ENCODE measurements around the gene TREML1.

TREML1 gene

DNA sequence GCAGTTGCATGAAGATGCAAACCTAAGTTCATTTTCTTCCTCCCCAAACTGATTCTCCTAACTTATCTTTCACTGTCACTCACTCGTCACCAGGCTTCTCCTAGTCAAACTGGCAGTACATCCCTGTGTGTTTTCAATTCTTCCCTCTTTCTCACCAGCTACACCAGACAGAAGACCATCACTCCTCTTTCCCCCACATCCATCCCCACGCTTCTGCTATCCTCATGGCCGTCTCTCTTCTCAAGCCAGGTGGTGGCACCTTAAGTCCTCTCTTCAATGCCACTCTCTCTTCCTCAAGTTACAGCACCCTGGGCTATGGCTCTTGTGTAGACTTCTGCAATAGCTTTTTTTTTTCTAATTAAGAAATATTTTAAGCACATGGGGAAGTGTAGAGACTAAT, 23.1 kb upstream of the TREML1 start:
- DNase-seq, result no peak

DNA sequence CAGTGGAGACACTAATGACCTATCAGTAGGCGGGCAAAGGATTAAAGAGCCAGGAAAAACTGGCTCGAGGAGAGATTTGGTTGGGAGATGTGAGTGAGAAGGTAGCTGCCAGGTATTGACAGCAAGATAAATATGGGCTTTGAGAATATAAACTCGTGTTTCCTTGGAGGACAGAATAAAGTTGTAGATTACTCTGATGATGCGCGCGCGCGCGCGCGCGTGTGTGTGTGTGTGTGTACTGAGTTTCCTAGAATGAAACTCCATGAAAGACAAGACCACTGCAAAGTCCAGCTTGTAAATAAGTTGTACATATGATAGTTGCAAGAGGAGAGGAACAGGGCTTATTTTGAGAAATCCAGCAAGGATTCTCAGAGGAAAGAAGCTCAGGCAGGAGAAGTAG, 22.0 kb upstream of the TREML1 start:
- DNase-seq, result no peak

DNA sequence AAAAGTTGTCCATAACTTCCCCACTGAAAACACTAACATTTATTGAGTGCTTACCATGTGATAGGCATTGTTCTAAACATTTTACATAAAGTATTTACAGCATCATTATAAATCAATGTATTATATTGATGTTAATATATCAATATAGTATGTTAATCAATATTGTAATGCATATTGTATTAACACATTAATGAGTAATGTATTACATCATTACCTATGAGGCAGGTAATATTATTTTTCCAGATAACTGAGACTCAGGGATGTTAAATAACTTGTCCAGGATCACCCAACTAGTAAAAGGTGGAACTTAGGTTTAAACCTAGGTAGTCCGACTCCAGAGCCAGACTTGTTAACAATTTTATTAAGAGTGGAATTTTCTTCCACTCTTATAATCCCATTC, 20.9 kb upstream of the TREML1 start:
- DNase-seq, result no peak

DNA sequence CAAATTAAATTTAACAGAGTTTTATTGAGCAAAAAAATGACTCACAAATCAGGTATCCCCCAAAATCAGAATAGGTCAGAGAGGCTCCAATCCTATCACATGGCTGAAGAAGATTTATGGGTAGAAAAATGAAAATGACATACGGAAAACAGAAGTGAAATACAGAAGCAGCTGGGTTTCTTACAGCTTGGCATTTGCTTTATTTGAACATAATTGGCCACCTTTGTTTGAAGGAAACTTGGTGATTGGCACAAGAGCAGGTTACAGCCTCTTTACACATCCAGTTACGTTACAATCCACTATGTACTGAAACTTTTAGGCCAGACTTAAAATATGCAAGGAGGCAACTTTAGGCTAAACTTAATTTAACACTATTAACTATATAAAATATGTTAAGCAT, 20.5 kb upstream of the TREML1 start:
- no peak for DNase-seq

DNA sequence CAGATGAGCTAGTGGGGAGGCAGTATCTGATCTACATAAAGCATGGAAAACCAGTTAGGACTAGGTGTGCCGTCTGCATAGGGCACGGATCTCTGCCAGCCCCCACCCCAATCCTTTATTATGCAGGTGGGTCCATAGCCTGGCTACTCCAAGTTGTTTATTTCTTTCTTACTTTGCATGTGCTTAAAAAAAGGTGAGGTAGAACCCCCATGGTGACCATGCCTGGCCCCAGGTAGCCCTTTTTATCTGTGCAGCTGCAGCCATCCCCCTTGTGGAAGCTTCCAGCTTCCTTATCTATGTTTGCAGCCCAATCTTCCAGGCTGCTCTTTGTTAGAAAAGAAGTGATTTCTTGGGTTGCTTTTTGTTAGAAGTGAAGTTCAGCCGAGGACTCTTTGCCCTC, 17.8 kb upstream of the TREML1 start:
- DNase-seq, result no peak

DNA sequence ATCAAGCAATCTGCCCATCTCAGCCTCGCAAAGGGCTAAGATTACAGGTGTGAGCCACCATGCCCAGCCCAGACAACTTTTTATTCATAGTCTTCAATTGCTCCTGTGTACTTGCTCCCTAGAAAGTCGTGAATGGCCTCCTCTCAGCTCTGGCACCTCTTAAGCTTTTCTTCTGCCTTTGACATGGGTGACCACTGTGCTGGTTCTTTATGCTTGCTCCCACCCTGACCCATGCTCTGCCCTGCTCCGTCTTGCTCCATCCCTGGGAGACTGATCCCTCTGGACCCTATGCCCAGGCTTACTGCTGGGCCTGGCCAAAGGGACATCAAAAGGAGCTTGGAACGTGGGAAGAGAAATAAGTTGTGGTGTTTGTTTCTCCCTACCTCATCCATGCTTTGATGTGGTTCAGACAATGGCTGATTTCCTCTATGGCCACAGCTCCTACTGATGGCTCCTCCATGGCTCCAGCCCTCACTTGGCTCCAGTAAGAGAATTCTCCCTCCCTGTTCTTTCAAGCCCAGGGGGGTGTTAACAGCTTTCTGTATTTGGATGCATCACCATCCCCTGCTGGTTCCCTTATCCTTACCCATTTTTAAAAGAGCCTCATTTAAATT, 16.5 kb upstream of the TREML1 start:
- DNase-seq, result no peak

GRCh38 chr6:41167173-41167963, 13.2 kb upstream of the TREML1 start:
- DNase-seq, result peak; percentile 1

DNA sequence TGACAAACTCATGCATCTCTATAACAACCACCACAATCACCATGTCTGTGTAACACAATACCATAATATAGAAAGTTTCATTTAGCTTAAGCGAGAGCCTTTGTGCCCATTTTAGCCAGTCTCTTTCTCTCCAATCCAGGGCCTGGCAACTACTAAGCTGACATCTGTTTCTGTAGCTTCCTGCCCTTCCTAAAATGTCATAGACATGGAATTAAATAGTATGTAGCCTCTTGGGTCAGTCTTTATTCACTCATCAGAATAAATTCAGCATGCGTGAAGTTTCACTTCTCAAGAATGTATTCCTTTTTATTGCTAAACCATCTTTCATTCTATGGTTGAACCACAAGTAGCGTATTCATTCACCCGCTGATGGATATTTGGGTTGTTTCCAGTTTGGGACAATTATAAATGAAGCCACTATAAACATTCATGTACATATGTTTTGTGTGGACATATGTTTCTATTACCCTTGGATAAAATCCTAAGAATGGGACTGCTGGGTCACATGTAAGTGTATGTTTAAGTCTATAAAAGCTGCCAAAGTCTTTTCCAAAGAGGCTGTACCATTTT, 10.5 kb upstream of the TREML1 start:
- DNase-seq, result no peak

GRCh38 chr6:41163419-41163717, 9.2 kb upstream of the TREML1 start:
- no peak for DNase-seq

- no peak for DNase-seq
Observed at GRCh38 chr6:41162687-41163418, 8.7 kb upstream of the TREML1 start, which contains the start of gene TREM2. Gene TREM2 (minus strand): TSS chr6:41163116. CDS start chr6:41163082, 34 bp downstream.

- no peak for DNase-seq
Observed at GRCh38 chr6:41161851-41162552, 7.9 kb upstream of the TREML1 start.

- no peak for DNase-seq
Observed at GRCh38 chr6:41161380-41161779, 7.2 kb upstream of the TREML1 start.

DNA sequence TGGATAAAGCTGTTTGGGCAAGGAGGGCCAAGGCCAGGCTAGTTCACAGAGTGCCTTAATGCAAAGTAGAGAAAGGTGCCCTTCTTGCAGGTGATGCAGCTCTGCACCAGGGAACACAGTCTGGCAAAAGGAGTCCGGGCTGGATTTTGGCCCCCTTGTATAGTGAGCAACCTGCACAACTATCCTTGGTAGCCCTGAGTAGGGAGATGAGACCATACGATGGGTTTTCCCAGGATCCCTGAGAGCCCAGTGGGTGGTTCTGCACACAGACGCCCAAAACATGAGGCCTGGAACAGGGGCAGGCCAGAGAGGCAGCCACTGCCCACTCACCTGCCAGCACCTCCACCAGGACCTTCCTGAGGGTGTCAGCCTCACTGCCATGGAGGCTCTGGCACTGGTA, 6.8 kb upstream of the TREML1 start:
- DNase-seq, result no peak

GRCh38 chr6:41159415-41160082, 5.4 kb upstream of the TREML1 start:
- no peak for DNase-seq

DNA sequence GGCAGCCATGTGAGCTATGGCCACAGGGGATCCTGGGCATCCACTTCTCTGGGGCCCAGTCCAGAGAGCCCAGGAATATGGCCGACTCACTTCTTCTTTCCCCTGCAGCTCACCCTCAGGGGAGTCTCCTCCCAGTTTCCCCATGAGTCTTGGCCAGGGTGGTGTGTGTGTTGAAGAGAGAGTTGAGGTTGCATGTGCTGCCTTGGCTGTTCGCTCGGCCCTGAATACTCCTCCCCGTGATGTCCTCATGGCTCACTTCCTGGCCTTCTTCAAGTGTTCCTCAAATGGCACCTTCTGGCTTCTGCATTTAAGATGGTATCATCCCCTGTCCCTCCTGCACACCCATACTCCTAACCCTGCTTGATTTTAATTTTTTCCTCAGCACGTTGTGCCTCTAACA, 3.2 kb upstream of the TREML1 start:
- no peak for DNase-seq

- DNase-seq, result no peak
Observed at GRCh38 chr6:41156771-41157170, 2.6 kb upstream of the TREML1 start.

- DNase-seq, result no peak
Observed at GRCh38 chr6:41156001-41156400, 1.9 kb upstream of the TREML1 start.

- DNase-seq, result peak; percentile 44
Observed at GRCh38 chr6:41155132-41155805, 1.1 kb upstream of the TREML1 start.

DNA sequence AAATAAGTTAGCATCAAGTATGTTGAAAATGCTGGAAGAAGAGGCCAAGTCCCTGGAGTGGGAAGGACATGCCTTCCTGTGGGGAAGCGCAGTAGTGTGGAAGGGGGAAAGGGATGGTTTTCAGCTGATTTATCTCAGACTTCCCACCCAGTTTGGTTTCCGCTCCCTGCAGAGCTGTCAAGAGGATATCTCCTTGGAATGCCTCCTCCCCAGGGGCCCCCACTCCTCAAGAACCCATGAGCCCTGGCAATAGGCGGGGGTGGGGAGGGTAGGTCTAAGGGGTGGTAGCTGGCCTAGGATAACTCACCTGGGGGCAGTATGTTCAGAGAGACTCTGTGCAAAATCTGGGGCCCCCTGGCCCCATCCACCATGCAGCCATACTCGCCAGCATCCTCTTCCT, 696 bp downstream of the TREML1 start:
- no peak for DNase-seq

DNA sequence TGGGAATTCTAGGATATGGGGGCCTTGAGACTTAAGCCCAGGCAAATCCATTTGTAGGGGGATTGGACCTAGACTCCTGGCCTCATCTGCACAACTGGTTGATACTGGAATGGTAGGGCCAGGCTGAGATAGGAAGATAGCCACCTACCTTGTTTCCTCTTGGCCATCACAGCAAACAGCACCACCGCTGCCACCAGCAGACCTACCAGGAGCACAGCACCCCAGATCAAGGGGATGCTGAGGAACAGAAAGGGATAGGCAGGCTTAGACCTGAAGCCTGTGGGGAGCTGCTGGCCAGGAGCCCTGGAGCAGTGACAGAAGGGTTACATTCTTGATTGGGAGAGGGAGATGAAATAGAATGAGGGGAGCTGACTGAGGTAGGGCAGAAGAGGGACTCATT, 3.5 kb downstream of the TREML1 start:
- DNase-seq, result no peak

- DNase-seq, result no peak
Observed at GRCh38 chr6:41147917-41148316, 6.2 kb downstream of the TREML1 start.

- DNase-seq, result no peak
Observed at GRCh38 chr6:41136911-41137310, 17.2 kb downstream of the TREML1 start.
